AG04450 (cell line): ENCODE data around the gene FAM181A. TPM values are rescaled to one million over a fixed set of nuclear protein-coding genes. Genes with fewer than 3 reads are reported as not detected.

Experiments used
- CTCF ChIA-PET: fragments of 300-600, 350-600 bp; formaldehyde crosslinking; extraction: SDS; loops from one replicate; lab custom pipeline; 2022; ENCODE audit warnings: antibody characterized with exemption, inconsistent platforms; lab: Charles Lee
- POLR2A ChIA-PET: fragments of 350-600 bp; formaldehyde crosslinking; extraction: SDS; loops from one replicate; lab custom pipeline; 2021; ENCODE audit warnings: antibody characterized with exemption, inconsistent platforms; lab: Yijun Ruan, JAX
- DNase-seq: peaks from one replicate; pipeline ENCODE4 v3.0.0-alpha.2; 2011; ENCODE audit warnings: low read depth, low spot score
- H3K27ac ChIP-seq: one replicate; pipeline ENCODE4 v1.5.1; 2012; ENCODE audit warnings: low read depth, low read length, control low read depth
- H3K27me3 ChIP-seq: one replicate; pipeline ENCODE4 v1.6.0; 2012; ENCODE audit warnings: low read length; ENCODE audit not compliant: control insufficient read depth, insufficient read depth
- H3K4me3 ChIP-seq: 2 replicates; pipeline ENCODE4 v1.5.1; 2011; ENCODE audit warnings: mild to moderate bottlenecking, low read depth, low read length, control low read depth
- H3K9me3 ChIP-seq: 2 replicates; pipeline ENCODE4 v1.5.1; 2012; ENCODE audit warnings: low read length; ENCODE audit not compliant: control insufficient read depth, insufficient read depth
- polyA plus RNA-seq: library from polyadenylated mRNA; depleted of rRNA; stranded (reverse); fragments of >200 nt; gene quantifications from 2 replicates; pipeline ENCODE4 v1.2.3, GENCODE V29; 2011
- TF ChIP-seq, protein P1 (sequence below): IDR thresholded peaks from 2 replicates; pipeline ENCODE4 v1.5.1; 2011; ENCODE audit warnings: low read depth, low read length, control low read depth, inconsistent platforms

Gene FAM181A
- polyA plus RNA-seq, 1 experiment = not detected

DNA sequence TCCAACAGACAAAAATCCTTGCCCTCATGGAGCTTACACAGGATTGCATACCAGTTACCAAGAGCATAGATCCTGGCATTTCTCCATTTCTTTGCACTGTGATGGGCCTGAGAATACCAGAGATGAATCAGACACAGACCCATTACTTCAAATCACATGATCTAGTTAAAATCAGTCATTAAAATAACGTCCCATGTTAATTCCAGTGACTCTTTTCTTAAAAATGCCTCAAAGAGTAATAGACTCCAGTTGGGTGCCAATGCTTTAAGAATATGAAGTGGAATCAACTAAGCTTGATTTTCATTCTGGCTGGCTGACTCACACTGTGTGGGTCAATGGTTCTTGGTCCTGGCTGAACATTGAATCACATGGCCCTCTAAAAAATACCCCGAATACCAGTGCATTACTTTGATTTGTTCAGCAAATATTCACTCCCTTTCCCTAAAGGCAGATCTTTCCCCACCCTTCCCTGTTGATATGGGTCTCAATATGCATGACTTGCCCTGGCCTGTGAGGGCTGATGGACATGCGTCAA lies 38.2 kb downstream of the FAM181A start:
- H3K4me3 ChIP-seq = no peak overlapping the region
- peak; percentile 85 for DNase-seq
- peaks cover 4% of the 10 kb centered on the region; the same call in 1 of the 2 replicates for H3K9me3 ChIP-seq
- ChIA-PET CTCF (interaction anchor here (1.2 to 1.3 kb wide), 3 partner anchors 11 to 71 kb away, joined by 4 to 9 read pairs (median 8); partner anchors contain the start of gene ASB2), POLR2A (interaction anchor here (2.2 kb wide), 1 partner anchor 19 kb away, joined by 10 read pairs; no protein-coding TSS in a partner anchor)
- TF ChIP-seq, protein P1, sequence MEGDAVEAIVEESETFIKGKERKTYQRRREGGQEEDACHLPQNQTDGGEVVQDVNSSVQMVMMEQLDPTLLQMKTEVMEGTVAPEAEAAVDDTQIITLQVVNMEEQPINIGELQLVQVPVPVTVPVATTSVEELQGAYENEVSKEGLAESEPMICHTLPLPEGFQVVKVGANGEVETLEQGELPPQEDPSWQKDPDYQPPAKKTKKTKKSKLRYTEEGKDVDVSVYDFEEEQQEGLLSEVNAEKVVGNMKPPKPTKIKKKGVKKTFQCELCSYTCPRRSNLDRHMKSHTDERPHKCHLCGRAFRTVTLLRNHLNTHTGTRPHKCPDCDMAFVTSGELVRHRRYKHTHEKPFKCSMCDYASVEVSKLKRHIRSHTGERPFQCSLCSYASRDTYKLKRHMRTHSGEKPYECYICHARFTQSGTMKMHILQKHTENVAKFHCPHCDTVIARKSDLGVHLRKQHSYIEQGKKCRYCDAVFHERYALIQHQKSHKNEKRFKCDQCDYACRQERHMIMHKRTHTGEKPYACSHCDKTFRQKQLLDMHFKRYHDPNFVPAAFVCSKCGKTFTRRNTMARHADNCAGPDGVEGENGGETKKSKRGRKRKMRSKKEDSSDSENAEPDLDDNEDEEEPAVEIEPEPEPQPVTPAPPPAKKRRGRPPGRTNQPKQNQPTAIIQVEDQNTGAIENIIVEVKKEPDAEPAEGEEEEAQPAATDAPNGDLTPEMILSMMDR = no peak
- H3K27me3 ChIP-seq = no peaks in the 10 kb centered on the region
- H3K27ac ChIP-seq = peak overlapping the region; percentile 93

GRCh38 chr14:93965946-93966474 lies 38.9 kb downstream of the FAM181A start:
- peak overlapping the region; percentile 93 for H3K27ac ChIP-seq
- DNase-seq = no peak
- CTCF ChIA-PET = interaction anchor here (1.2 to 1.3 kb wide), 3 partner anchors 11 to 70 kb away, joined by 4 to 9 read pairs (median 8); partner anchors contain the start of gene ASB2
- no peak overlapping the region for H3K4me3 ChIP-seq
- POLR2A ChIA-PET = interaction anchor here (2.2 kb wide), 1 partner anchor 18 kb away, joined by 10 read pairs; no protein-coding TSS in a partner anchor
- peaks cover 4% of the 10 kb centered on the region; the same call in 1 of the 2 replicates for H3K9me3 ChIP-seq
- no peaks in the 10 kb centered on the region for H3K27me3 ChIP-seq
- TF ChIP-seq, protein P1 = no peak

DNA sequence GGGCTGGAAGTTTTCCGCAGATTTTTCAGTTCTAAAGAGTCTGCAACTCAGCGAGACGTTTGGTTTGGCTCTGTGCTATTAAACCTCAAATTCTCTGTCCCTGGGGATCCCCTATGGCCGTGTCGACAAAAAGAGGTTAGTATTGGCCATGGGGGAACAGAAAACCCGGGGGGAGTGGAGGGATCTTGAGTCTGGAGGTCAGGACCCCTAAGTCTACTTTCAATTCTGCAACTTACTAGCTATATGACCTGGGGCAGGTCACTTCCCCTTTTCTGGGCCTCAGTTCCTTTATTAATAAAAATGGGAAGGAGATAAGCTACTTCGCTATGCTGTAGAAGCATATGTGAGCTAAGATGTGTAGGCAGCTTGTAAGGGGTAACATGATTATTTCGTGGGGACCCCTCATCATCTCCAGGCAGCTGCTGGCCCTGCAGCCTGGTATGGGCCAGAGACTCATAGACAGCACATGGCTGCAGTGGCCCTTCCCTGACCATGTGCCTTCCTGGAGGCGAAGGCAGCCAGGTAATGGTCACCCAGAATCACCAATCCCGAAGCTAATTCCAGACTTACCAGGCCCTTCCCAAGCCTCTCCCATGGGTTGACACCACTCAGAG lies 40.6 kb downstream of the FAM181A start:
- TF ChIP-seq, protein P1 = no peak
- POLR2A ChIA-PET = no interaction called here
- Histone ChIP-seq H3K27me3 (no peaks in the 10 kb centered on the region), H3K4me3 (no peak overlapping the region), H3K27ac (no peak overlapping the region), H3K9me3 (peaks cover 4% of the 10 kb centered on the region; the same call in 1 of the 2 replicates)
- CTCF ChIA-PET = interaction anchor here (0.6 to 1.4 kb wide), 3 partner anchors 27 to 68 kb away, joined by 3 to 4 read pairs (median 3); no protein-coding TSS in a partner anchor
- no peak for DNase-seq

DNA sequence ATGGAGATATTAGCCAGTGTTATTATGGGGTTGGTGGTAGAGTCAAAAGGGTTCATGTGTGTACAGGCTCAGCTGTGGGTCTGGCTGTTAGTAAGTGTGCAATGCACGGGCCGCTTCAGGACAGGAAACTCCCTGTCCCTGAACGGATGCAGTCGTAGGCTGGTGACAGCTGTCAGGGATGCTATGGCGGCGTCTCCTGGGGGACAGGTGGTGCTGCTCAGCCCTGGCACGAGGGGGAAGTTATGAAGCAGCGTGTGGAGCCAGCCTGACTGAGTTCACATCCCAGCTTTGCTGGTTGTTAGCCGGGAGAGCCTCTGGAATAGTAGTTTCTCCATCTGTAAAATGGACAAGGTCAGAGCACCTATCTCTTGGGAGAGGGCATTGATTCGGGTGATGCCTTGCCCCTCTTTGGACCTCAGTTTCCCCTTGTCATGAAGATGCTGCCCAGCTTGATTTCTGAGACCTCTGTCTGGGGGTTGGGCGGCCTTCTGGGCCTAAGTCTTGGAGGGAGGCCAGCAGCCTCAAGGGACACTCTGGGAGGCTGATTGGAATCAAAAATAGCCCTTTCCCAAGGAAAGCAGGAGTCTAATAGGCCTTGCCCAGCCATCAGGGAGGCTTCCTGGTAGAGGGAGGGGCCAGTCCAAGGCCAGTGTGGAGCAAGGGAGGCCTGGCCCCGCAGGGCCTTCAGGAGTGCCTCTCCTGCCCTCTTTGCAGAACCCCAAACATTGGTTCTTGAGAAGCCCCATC lies 42.1 kb downstream of the FAM181A start:
- TF ChIP-seq, protein P1 = no peak

More for the DNA sequence above, 42.1 kb downstream of the FAM181A start:
- DNase-seq = no peak
- H3K27ac ChIP-seq = no peak overlapping the region
- H3K4me3 ChIP-seq = no peak overlapping the region
- CTCF ChIA-PET = interaction anchor here (0.7 kb wide), 1 partner anchor 9 kb away, joined by 3 read pairs; no protein-coding TSS in a partner anchor
- POLR2A ChIA-PET = no interaction called here
- H3K9me3 ChIP-seq = peaks cover 2% of the 10 kb centered on the region; the same call in 1 of the 2 replicates
- H3K27me3 ChIP-seq = no peaks in the 10 kb centered on the region
